HuH-7.5 (cell line): ENCODE results near the gene FCN1.

Experiments used
- DNase-seq: peaks from one replicate; pipeline ENCODE4 v3.0.0; 2011; ENCODE audit warnings: low spot score

FCN1 gene

GRCh38 chr9:134951461-134951860, 33.7 kb upstream of the FCN1 start:
- DNase-seq: no peak

- DNase-seq: no peak
Measured at GRCh38 chr9:134950386-134951210, 32.9 kb upstream of the FCN1 start.

- no peak for DNase-seq
Measured at GRCh38 chr9:134949681-134950385, 32.1 kb upstream of the FCN1 start.

GRCh38 chr9:134948149-134948548, 30.4 kb upstream of the FCN1 start:
- no peak for DNase-seq

- DNase-seq: no peak
Measured at GRCh38 chr9:134947265-134947955, 29.7 kb upstream of the FCN1 start.

- no peak for DNase-seq
Measured at GRCh38 chr9:134946663-134947062, 29.0 kb upstream of the FCN1 start.

- DNase-seq: no peak
Measured at GRCh38 chr9:134945509-134946275, 28.0 kb upstream of the FCN1 start.

- DNase-seq: no peak
Measured at GRCh38 chr9:134944916-134945315, 27.2 kb upstream of the FCN1 start.

GRCh38 chr9:134944351-134944802, 26.7 kb upstream of the FCN1 start:
- no peak for DNase-seq

- no peak for DNase-seq
Measured at GRCh38 chr9:134943836-134944235, 26.1 kb upstream of the FCN1 start.

- DNase-seq: no peak
Measured at GRCh38 chr9:134943411-134943810, 25.7 kb upstream of the FCN1 start.

GRCh38 chr9:134942788-134943184, 25.1 kb upstream of the FCN1 start:
- no peak for DNase-seq

GRCh38 chr9:134942011-134942787, 24.5 kb upstream of the FCN1 start:
- DNase-seq: no peak

- no peak for DNase-seq
Measured at GRCh38 chr9:134940236-134941208, 22.8 kb upstream of the FCN1 start.

- no peak for DNase-seq
Measured at GRCh38 chr9:134939836-134940235, 22.1 kb upstream of the FCN1 start.

GRCh38 chr9:134939080-134939733, 21.5 kb upstream of the FCN1 start:
- DNase-seq: no peak

- DNase-seq: no peak
Measured at GRCh38 chr9:134938346-134939079, 20.8 kb upstream of the FCN1 start.

GRCh38 chr9:134937566-134938345, 20.0 kb upstream of the FCN1 start:
- DNase-seq: no peak
